CD4-positive, alpha-beta memory T cell (primary cell): ENCODE data around the gene MTFP1. TPM values are rescaled to one million over a fixed set of nuclear protein-coding genes. Genes with fewer than 3 reads are reported as not detected.

ENCODE experiments used
- CTCF ChIA-PET: fragments of 350-600 bp; sonication (Branson Sonifier 250); formaldehyde crosslinking; loops from one replicate; lab custom pipeline; 2021; ENCODE audit warnings: inconsistent platforms; ENCODE audit not compliant: partially characterized antibody; lab: Charles Lee
- POLR2A ChIA-PET: fragments of 350-600 bp; sonication (Branson Sonifier 250); formaldehyde crosslinking; loops from one replicate; lab custom pipeline; 2021; ENCODE audit not compliant: partially characterized antibody; lab: Charles Lee
- DNase-seq, 5 donors: peaks; one replicate each; pipeline versions ENCODE4 v3.0.0 to v3.0.0-alpha.2; 2020 to 2022; ENCODE audit warnings: mixed read lengths in 1 of 5
- H3K27ac ChIP-seq: one replicate; pipeline ENCODE4 v1.7.0; 2013; ENCODE audit warnings: low read depth, low read length
- H3K27me3 ChIP-seq: 2 replicates; pipeline ENCODE4 v1.7.0; 2013; ENCODE audit warnings: mild to moderate bottlenecking, low read length, moderate library complexity; ENCODE audit not compliant: insufficient read depth
- H3K36me3 ChIP-seq: 2 replicates; pipeline ENCODE4 v1.7.0; 2013; ENCODE audit warnings: mild to moderate bottlenecking, low read length, moderate library complexity; ENCODE audit not compliant: insufficient read depth
- H3K4me1 ChIP-seq: 2 replicates; pipeline ENCODE4 v1.7.0; 2013; ENCODE audit warnings: mild to moderate bottlenecking, low read length, moderate library complexity; ENCODE audit not compliant: insufficient read depth
- H3K4me3 ChIP-seq, 2 donors: one replicate each; pipeline ENCODE4 v1.7.0; 2013; ENCODE audit warnings: low read length in 2 of 2, mild to moderate bottlenecking in 1 of 2
- H3K9me3 ChIP-seq, 2 donors: one replicate each; pipeline ENCODE4 v1.7.0; 2013; ENCODE audit warnings: low read length in 2 of 2, control low read depth in 1 of 2; ENCODE audit not compliant: control insufficient read depth in 1 of 2
- H3K27ac Mint-ChIP-seq, 7 donors: one replicate each; pipeline ENCODE4 v1.8.0; 2020 to 2021; ENCODE audit warnings: mixed read lengths in 7 of 7, mild to moderate bottlenecking in 6 of 7, inconsistent platforms in 3 of 7, moderate library complexity in 3 of 7
- H3K27me3 Mint-ChIP-seq, 2 donors: one replicate each; pipeline ENCODE4 v1.8.0; 2020 to 2021; ENCODE audit warnings: mixed read lengths in 2 of 2
- H3K36me3 Mint-ChIP-seq, 2 donors: one replicate each; pipeline ENCODE4 v1.8.0; 2020 to 2021; ENCODE audit warnings: mixed read lengths in 2 of 2, inconsistent platforms in 1 of 2, mild to moderate bottlenecking in 1 of 2
- H3K4me1 Mint-ChIP-seq, 4 donors: one replicate each; pipeline ENCODE4 v1.8.0; 2020 to 2021; ENCODE audit warnings: mixed read lengths in 4 of 4, mild to moderate bottlenecking in 1 of 4
- H3K4me3 Mint-ChIP-seq, 8 donors: one replicate each; pipeline ENCODE4 v1.8.0; 2020 to 2021; ENCODE audit warnings: mixed read lengths in 8 of 8, mild to moderate bottlenecking in 7 of 8, moderate library complexity in 6 of 8, inconsistent platforms in 3 of 8
- H3K9me3 Mint-ChIP-seq, 8 donors: one replicate each; pipeline ENCODE4 v1.8.0; 2020 to 2021; ENCODE audit warnings: mixed read lengths in 8 of 8, mild to moderate bottlenecking in 5 of 8, inconsistent platforms in 3 of 8, moderate library complexity in 1 of 8
- intact Hi-C: fragments of 100-400 bp; cut with micrococcal nuclease; formaldehyde crosslinking; loops from one replicate; pipeline ENCODE4 v1.15.1; 2023
- polyA plus RNA-seq, 2 donors: library from polyadenylated mRNA; unstranded; fragments of 300-500 nt; fragmentation: Illumina TruSeq; gene quantifications; one replicate each; pipeline ENCODE4 v1.2.3, GENCODE V29; 2021
- total RNA-seq, 2 experiments: library from RNA; stranded (reverse); gene quantifications; one replicate each; pipeline ENCODE4 v1.2.3, GENCODE V29; 2021

The MTFP1 gene
- total and polyA plus RNA-seq, 4 experiments from 2014 or later, result 13.5 to 47.4 (median 23.4) TPM

- CTCF ChIA-PET, result interaction anchor here (2.1 kb wide), 1 partner anchor 10 kb away, joined by 6 read pairs; no protein-coding TSS in a partner anchor
- Mint-ChIP-seq H3K27ac (peak overlapping the region in 3 of 7 donors; percentile 26 to 70 (median 44)), H3K4me3 (no peak overlapping the region), H3K9me3 (no peaks in the 10 kb centered on the region), H3K36me3 (peaks cover 43 to 51% of the 10 kb centered on the region in 2 donors), H3K4me1 (peaks cover 13 to 32% (median 20%) of the 10 kb centered on the region in 4 donors), H3K27me3 (no peaks in the 10 kb centered on the region)
- H3K4me3 ChIP-seq, result no peak overlapping the region
- no peak for DNase-seq
- POLR2A ChIA-PET, result no interaction called here
- H3K27me3 ChIP-seq, result no peaks in the 10 kb centered on the region
- peaks cover 12% of the 10 kb centered on the region for H3K36me3 ChIP-seq
- intact Hi-C loops, result no loop called here
- H3K27ac ChIP-seq, result no peak overlapping the region
- H3K9me3 ChIP-seq, result no peaks in the 10 kb centered on the region
- peaks cover 7% of the 10 kb centered on the region for H3K4me1 ChIP-seq
These were observed 8.7 kb upstream of the MTFP1 start for GRCh38 chr22:30416837-30417236.

GRCh38 chr22:30420347-30421125 is 5.0 kb upstream of the MTFP1 start:
- peaks cover 26 to 47% (median 32%) of the 10 kb centered on the region in 4 donors for H3K4me1 Mint-ChIP-seq
- Histone ChIP-seq H3K27me3 (no peaks in the 10 kb centered on the region), H3K27ac (no peak overlapping the region), H3K4me3 (no peak overlapping the region), H3K9me3 (no peaks in the 10 kb centered on the region), H3K36me3 (peaks cover 10% of the 10 kb centered on the region), H3K4me1 (peaks cover 28% of the 10 kb centered on the region)
- no peaks in the 10 kb centered on the region for H3K9me3 Mint-ChIP-seq
- intact Hi-C loops, result loop anchor here (10.0 kb wide), 1 partner anchor 656 kb away; the partner anchor contains the start of genes UQCR10 and ZMAT5
- H3K27me3 Mint-ChIP-seq, result no peaks in the 10 kb centered on the region
- POLR2A ChIA-PET, result interaction anchor here (7.0 kb wide), 1 partner anchor 23 kb away, joined by 91 read pairs; the partner anchor contains the start of gene SEC14L2
- no peak for DNase-seq
- peak overlapping the region in 4 of 7 donors; percentile 22 to 65 (median 57) for H3K27ac Mint-ChIP-seq
- H3K36me3 Mint-ChIP-seq, result peaks cover 44 to 47% of the 10 kb centered on the region in 2 donors
- peak overlapping the region in 1 of 8 donors; percentile 58 for H3K4me3 Mint-ChIP-seq
- CTCF ChIA-PET, result no interaction called here

GRCh38 chr22:30421695-30422480 is 3.7 kb upstream of the MTFP1 start:
- Mint-ChIP-seq H3K9me3 (no peaks in the 10 kb centered on the region), H3K4me3 (peak overlapping the region; percentile 56 to 99 (median 98)), H3K27me3 (no peaks in the 10 kb centered on the region), H3K36me3 (peaks cover 31 to 43% of the 10 kb centered on the region in 2 donors), H3K4me1 (peaks cover 33 to 60% (median 43%) of the 10 kb centered on the region in 4 donors), H3K27ac (peak overlapping the region; percentile 12 to 99 (median 88))
- peaks cover 40% of the 10 kb centered on the region for H3K4me1 ChIP-seq
- no peaks in the 10 kb centered on the region for H3K36me3 ChIP-seq
- intact Hi-C loops, result loop anchor here (10.0 kb wide), 1 partner anchor 657 kb away; the partner anchor contains the start of genes UQCR10 and ZMAT5
- ChIA-PET POLR2A (interaction anchor here (2.1 to 7.0 kb wide), 5 partner anchors 9 to 133 kb away, joined by 7 to 126 read pairs (median 55); partner anchors contain the start of genes CASTOR1 and SEC14L2), CTCF (interaction anchor here (1.7 to 7.8 kb wide), 3 partner anchors 9 to 30 kb away, joined by 4 to 194 read pairs (median 74); partner anchors contain the start of genes RNF215 and SEC14L2)
- no peaks in the 10 kb centered on the region for H3K9me3 ChIP-seq
- no peak overlapping the region for H3K4me3 ChIP-seq
- no peak for DNase-seq
- peak overlapping the region; percentile 89 for H3K27ac ChIP-seq
- H3K27me3 ChIP-seq, result no peaks in the 10 kb centered on the region

- Histone ChIP-seq H3K4me3 (peak overlapping the region; percentile 75 to 79), H3K4me1 (peaks cover 47% of the 10 kb centered on the region), H3K9me3 (no peaks in the 10 kb centered on the region), H3K27ac (peak overlapping the region; percentile 89), H3K27me3 (no peaks in the 10 kb centered on the region), H3K36me3 (no peaks in the 10 kb centered on the region)
- Mint-ChIP-seq H3K36me3 (peaks cover 23 to 37% of the 10 kb centered on the region in 2 donors), H3K4me1 (peaks cover 35 to 68% (median 49%) of the 10 kb centered on the region in 4 donors), H3K27ac (peak overlapping the region; percentile 33 to 99 (median 90)), H3K4me3 (peak overlapping the region; percentile 82 to 99 (median 98)), H3K27me3 (no peaks in the 10 kb centered on the region), H3K9me3 (no peaks in the 10 kb centered on the region)
- CTCF ChIA-PET, result interaction anchor here (1.7 to 7.8 kb wide), 5 partner anchors 10 to 134 kb away, joined by 4 to 194 read pairs (median 34); partner anchors contain the start of genes CASTOR1, RNF215 and SEC14L2
- intact Hi-C loops, result loop anchor here (1.0 to 10.0 kb wide), 2 partner anchors 96 to 658 kb away; partner anchors contain the start of genes TBC1D10A, UQCR10 and ZMAT5
- POLR2A ChIA-PET, result interaction anchor here (0.6 to 7.0 kb wide), 17 partner anchors 10 to 869 kb away, joined by 3 to 126 read pairs (median 7); partner anchors contain the start of genes CASTOR1, NF2, PES1 and SEC14L2
- DNase-seq, result peak in 1 of 5 donors; percentile 62
These were observed 2.9 kb upstream of the MTFP1 start for GRCh38 chr22:30422481-30423300.

GRCh38 chr22:30423301-30423958 is 2.1 kb upstream of the MTFP1 start:
- Histone ChIP-seq H3K4me3 (peak overlapping the region; percentile 75 to 79), H3K9me3 (no peaks in the 10 kb centered on the region), H3K36me3 (no peaks in the 10 kb centered on the region), H3K27me3 (no peaks in the 10 kb centered on the region), H3K4me1 (peaks cover 47% of the 10 kb centered on the region), H3K27ac (peak overlapping the region; percentile 89)
- H3K36me3 Mint-ChIP-seq, result peaks cover 16 to 34% of the 10 kb centered on the region in 2 donors
- H3K9me3 Mint-ChIP-seq, result no peaks in the 10 kb centered on the region
- POLR2A ChIA-PET, result interaction anchor here (0.6 to 7.0 kb wide), 32 partner anchors 11 to 870 kb away, joined by 3 to 126 read pairs (median 4); partner anchors contain the start of genes ASCC2, CASTOR1, CCDC157 and MORC2
- CTCF ChIA-PET, result interaction anchor here (0.9 to 7.8 kb wide), 12 partner anchors 10 to 318 kb away, joined by 3 to 194 read pairs (median 4); partner anchors contain the start of genes CASTOR1, RNF215 and SEC14L2
- H3K27ac Mint-ChIP-seq, result peak overlapping the region; percentile 88 to 99 (median 99)
- H3K4me3 Mint-ChIP-seq, result peak overlapping the region; percentile 96 to 99 (median 98)
- H3K27me3 Mint-ChIP-seq, result no peaks in the 10 kb centered on the region
- H3K4me1 Mint-ChIP-seq, result peaks cover 35 to 72% (median 49%) of the 10 kb centered on the region in 4 donors
- intact Hi-C loops, result loop anchor here (1.0 to 10.0 kb wide), 2 partner anchors 97 to 659 kb away; partner anchors contain the start of genes TBC1D10A, UQCR10 and ZMAT5
- DNase-seq, result peak in 1 of 5 donors; percentile 69
